CD4-positive, alpha-beta T cell treated with Interleukin-17A for 4 hours (primary cell): ENCODE data around the gene SPOCK1.

Experiments
- DNase-seq: peaks from one replicate; pipeline ENCODE4 v3.0.0-alpha.2; 2020; ENCODE audit warnings: mixed read lengths

The SPOCK1 gene

GRCh38 chr5:137491121-137491520 lies 8.0 kb downstream of the SPOCK1 start:
- no peak for DNase-seq

GRCh38 chr5:137490591-137490990 lies 8.5 kb downstream of the SPOCK1 start:
- no peak for DNase-seq

- DNase-seq = no peak
Measured at GRCh38 chr5:137488974-137489373, 10.2 kb downstream of the SPOCK1 start.

GRCh38 chr5:137488516-137488915 lies 10.6 kb downstream of the SPOCK1 start:
- no peak for DNase-seq

GRCh38 chr5:137487600-137487999 lies 11.5 kb downstream of the SPOCK1 start:
- DNase-seq = no peak

- DNase-seq = no peak
Measured at GRCh38 chr5:137486707-137487106, 12.4 kb downstream of the SPOCK1 start.

- DNase-seq = no peak
Measured at GRCh38 chr5:137481596-137481995, 17.5 kb downstream of the SPOCK1 start.

- DNase-seq = no peak
Measured at GRCh38 chr5:137478043-137478442, 21.1 kb downstream of the SPOCK1 start.

GRCh38 chr5:137470921-137471220 lies 28.3 kb downstream of the SPOCK1 start:
- DNase-seq = no peak

GRCh38 chr5:137470111-137470920 lies 28.8 kb downstream of the SPOCK1 start:
- DNase-seq = no peak

GRCh38 chr5:137466889-137467288 lies 32.2 kb downstream of the SPOCK1 start:
- no peak for DNase-seq

GRCh38 chr5:137465930-137466329 lies 33.2 kb downstream of the SPOCK1 start:
- DNase-seq = no peak

GRCh38 chr5:137462816-137463520 lies 36.2 kb downstream of the SPOCK1 start:
- DNase-seq = no peak

- no peak for DNase-seq
Measured at GRCh38 chr5:137462265-137462590, 36.9 kb downstream of the SPOCK1 start.

- DNase-seq = no peak
Measured at GRCh38 chr5:137461391-137462264, 37.5 kb downstream of the SPOCK1 start.

- DNase-seq = no peak
Measured at GRCh38 chr5:137454671-137455070, 44.5 kb downstream of the SPOCK1 start.

- no peak for DNase-seq
Measured at GRCh38 chr5:137453483-137454080, 45.5 kb downstream of the SPOCK1 start.

GRCh38 chr5:137450759-137451158 lies 48.4 kb downstream of the SPOCK1 start:
- no peak for DNase-seq

GRCh38 chr5:137448868-137449267 lies 50.3 kb downstream of the SPOCK1 start:
- DNase-seq = no peak

- no peak for DNase-seq
Measured at GRCh38 chr5:137446615-137447014, 52.5 kb downstream of the SPOCK1 start.

- DNase-seq = no peak
Measured at GRCh38 chr5:137446151-137446550, 53.0 kb downstream of the SPOCK1 start.

- DNase-seq = no peak
Measured at GRCh38 chr5:137442660-137443059, 56.5 kb downstream of the SPOCK1 start.

GRCh38 chr5:137441476-137441875 lies 57.6 kb downstream of the SPOCK1 start:
- no peak for DNase-seq
